Endothelial cell (in vitro differentiated cells): ENCODE data around the gene STN1. TPM values are rescaled to one million over a fixed set of nuclear protein-coding genes. Genes with fewer than 3 reads are reported as not detected.

Experiments
- DNase-seq: peaks from one replicate; pipeline ENCODE4 v3.0.0; 2021; ENCODE audit warnings: low spot score
- H3K27ac Mint-ChIP-seq: one replicate; pipeline ENCODE4 v1.8.0; 2021; ENCODE audit warnings: mixed read lengths, inconsistent platforms; ENCODE audit not compliant: unreplicated experiment
- H3K27me3 Mint-ChIP-seq: one replicate; pipeline ENCODE4 v1.8.0; 2021; ENCODE audit warnings: mild to moderate bottlenecking, moderate library complexity, mixed read lengths, inconsistent platforms; ENCODE audit not compliant: unreplicated experiment
- H3K36me3 Mint-ChIP-seq: one replicate; pipeline ENCODE4 v1.8.0; 2021; ENCODE audit warnings: mild to moderate bottlenecking, low read depth, mixed read lengths, inconsistent platforms; ENCODE audit not compliant: unreplicated experiment
- H3K4me1 Mint-ChIP-seq: one replicate; pipeline ENCODE4 v1.8.0; 2021; ENCODE audit warnings: mild to moderate bottlenecking, mixed read lengths, inconsistent platforms; ENCODE audit not compliant: unreplicated experiment
- H3K4me3 Mint-ChIP-seq: one replicate; pipeline ENCODE4 v1.8.0; 2021; ENCODE audit warnings: mild to moderate bottlenecking, mixed read lengths, inconsistent platforms; ENCODE audit not compliant: unreplicated experiment
- H3K9me3 Mint-ChIP-seq: one replicate; pipeline ENCODE4 v1.8.0; 2021; ENCODE audit warnings: mixed read lengths, inconsistent platforms; ENCODE audit not compliant: unreplicated experiment
- CTCF ChIP-seq: fragments of 200-600 bp; sonication (generic); IDR thresholded peaks from one replicate; pipeline ENCODE4 v1.5.0; 2021; ENCODE audit warnings: antibody characterized with exemption; ENCODE audit not compliant: unreplicated experiment
- total RNA-seq: library from RNA; stranded (reverse); fragmentation: NEBNext Ultra II Directional; extraction: Animal tissue kit (Norgen Biotek cat#: 25700); gene quantifications from one replicate; pipeline ENCODE4 v1.2.1, GENCODE V29; 2021; ENCODE audit not compliant: unreplicated experiment

STN1 gene
- total RNA-seq, 1 donor from 2014 or later = 11.5 TPM

- no peak overlapping the region for H3K4me3 Mint-ChIP-seq
- no peaks in the 10 kb centered on the region for H3K4me1 Mint-ChIP-seq
- TF ChIP-seq CTCF = no peak
- H3K36me3 Mint-ChIP-seq = no peaks in the 10 kb centered on the region
- H3K9me3 Mint-ChIP-seq = peaks cover 5% of the 10 kb centered on the region
- DNase-seq = no peak
- peaks cover 5% of the 10 kb centered on the region for H3K27me3 Mint-ChIP-seq
- no peak overlapping the region for H3K27ac Mint-ChIP-seq
These were observed 49.8 kb downstream of the STN1 start for GRCh38 chr10:103868200-103868599.

DNA sequence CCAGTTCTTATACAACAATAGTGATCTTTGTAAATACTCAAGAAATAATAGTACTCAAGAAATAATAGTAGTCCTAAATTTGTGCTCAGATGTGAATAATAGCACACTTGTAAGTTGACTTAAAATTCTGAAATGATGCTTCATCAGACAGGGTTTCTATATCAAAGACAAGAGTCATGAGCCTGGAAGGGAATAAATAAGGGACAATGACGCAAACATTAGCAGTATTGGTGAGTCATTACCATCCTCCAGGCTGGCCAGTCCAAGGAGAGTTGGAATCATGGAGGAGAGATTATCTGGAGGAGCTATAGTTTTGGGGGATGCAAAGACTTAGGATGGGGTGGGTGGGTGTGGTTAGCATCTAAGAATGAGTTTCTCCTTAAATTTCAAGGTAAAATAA, 56.5 kb downstream of the STN1 start:
- Mint-ChIP-seq H3K4me3 (no peak overlapping the region), H3K27me3 (peaks cover 6% of the 10 kb centered on the region), H3K4me1 (peaks cover 6% of the 10 kb centered on the region), H3K9me3 (peaks cover 5% of the 10 kb centered on the region), H3K36me3 (peaks cover 1% of the 10 kb centered on the region), H3K27ac (no peak overlapping the region)
- no peak for TF ChIP-seq CTCF
- DNase-seq = no peak

- H3K36me3 Mint-ChIP-seq = peaks cover 4% of the 10 kb centered on the region
- H3K9me3 Mint-ChIP-seq = peaks cover 5% of the 10 kb centered on the region
- H3K4me3 Mint-ChIP-seq = no peak overlapping the region
- no peak overlapping the region for H3K27ac Mint-ChIP-seq
- DNase-seq = peak; percentile 77
- peak; percentile 44 for TF ChIP-seq CTCF
- H3K4me1 Mint-ChIP-seq = peaks cover 15% of the 10 kb centered on the region
- peaks cover 10% of the 10 kb centered on the region for H3K27me3 Mint-ChIP-seq
These were observed 58.6 kb downstream of the STN1 start for GRCh38 chr10:103859161-103860086.

- no peak overlapping the region for H3K27ac Mint-ChIP-seq
- DNase-seq = no peak
These were observed 59.6 kb downstream of the STN1 start for GRCh38 chr10:103858360-103858759.

More at GRCh38 chr10:103858360-103858759, 59.6 kb downstream of the STN1 start:
- Mint-ChIP-seq H3K36me3 (peaks cover 4% of the 10 kb centered on the region), H3K9me3 (no peaks in the 10 kb centered on the region), H3K4me1 (peaks cover 25% of the 10 kb centered on the region), H3K27me3 (peaks cover 19% of the 10 kb centered on the region), H3K4me3 (no peak overlapping the region)
- no peak for TF ChIP-seq CTCF
